TTC549 (cell line): ENCODE measurements around the gene MEIS2.

ENCODE experiments used
- FAIRE-seq: peaks from 2 replicates; lab custom pipeline; 2012; peaks lifted over from hg19 to GRCh38; lab: Jason Lieb, UNC

The MEIS2 gene

DNA sequence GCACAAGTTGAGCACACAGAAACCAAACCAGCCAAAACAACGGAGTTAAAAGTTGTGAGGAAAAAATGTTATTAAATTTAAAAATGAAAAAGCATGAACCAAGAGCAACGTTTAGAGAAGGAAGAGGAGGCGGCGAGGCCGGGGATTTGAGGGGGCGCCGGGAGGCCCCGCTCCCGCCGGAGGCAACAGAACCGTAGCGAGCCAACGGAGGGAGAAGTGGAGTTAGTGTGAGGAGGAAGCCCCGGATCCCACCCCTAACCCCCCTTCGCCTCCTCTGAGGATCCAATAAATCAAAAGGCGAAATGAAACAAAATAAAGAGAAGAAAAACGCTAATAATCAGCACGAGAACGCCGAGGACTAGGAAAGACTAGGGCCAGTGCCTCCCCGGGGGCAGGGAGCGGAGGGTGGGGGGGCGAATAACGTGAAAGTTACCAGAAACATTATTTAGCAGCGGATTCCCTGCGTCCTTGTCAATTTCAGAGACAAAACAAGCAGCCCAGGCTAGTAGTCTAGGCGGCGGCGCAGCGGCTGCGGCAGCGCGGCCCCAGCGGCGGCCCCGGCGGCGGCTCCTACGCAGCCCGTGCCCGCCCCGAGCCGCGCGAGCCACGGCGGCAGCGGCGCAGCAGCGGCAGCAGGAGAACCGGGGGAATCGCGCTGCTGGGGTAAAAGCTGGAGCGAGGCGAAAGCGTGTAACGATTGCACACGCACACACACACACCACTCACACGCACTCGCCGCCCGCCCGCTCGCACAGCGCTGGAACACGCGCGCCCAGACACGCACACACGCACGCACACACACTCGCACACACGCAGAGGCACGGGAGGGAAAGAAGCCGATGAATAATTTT lies 1.7 kb downstream of the MEIS2 start:
- FAIRE-seq, result no peak

DNA sequence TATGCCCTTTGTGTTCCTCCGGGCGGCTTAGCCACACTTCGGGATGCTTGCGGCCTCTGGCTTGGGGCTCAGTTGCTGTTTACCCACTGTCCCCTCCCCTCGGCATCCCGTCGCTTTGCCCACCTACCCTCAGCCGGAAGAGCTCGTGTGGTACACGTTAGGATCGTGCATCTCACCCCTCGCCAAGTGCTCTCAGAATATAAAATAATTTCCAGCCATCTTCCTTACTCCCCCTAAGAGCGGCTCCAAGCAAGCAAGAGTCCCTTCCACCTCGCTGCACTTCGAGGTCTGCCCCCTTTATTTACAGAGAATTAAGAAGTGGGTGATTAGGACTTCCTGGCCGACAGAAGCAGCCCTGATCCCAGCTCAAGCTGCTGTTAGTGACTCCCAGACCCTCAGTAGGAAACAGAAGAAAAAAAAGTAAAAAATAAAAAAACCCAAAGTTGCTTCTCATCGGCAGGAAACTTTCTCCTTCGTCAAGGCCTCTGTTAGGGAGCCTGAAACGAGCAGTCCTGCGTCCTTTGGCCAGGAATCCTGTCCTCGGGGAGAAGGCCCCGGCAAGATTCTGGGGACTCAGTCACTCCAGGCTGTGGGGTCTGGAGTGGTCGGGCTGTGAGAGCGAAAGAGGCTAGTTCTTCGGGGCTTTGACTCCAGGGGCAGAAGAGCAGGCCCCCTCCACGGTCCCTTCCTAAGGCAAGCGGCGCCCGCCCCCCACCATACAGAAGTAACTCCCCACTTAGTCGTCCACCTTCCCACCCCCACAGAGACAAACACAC lies 3.0 kb downstream of the MEIS2 start:
- FAIRE-seq, result no peak

DNA sequence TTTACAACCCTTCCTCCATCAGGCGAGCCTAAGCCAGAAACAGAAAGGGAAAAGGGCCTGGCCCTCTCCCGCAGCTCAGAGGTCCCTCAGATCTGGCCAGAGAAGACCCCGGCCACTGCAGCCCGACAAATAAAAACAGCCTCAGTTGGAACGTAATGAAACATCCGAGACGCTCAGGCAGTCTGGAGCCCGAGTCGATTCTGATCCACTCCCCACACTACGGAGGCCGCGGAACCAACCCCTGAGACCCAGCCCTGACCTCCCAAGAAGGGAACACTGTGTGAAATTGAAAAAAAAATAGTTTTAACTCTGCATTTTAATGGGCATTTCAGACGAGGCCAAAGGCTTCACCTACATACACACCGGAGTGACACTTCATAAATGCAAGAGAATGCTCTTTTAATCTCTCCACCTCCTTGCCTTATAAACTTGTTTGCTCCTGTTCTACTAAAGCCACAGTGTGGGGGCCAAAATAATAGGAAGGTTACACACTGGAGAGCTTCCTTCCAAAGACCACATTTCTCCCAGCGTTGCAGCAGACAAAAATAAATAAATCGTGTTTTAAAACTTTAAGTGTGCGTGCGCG lies 3.7 kb downstream of the MEIS2 start:
- no peak for FAIRE-seq

DNA sequence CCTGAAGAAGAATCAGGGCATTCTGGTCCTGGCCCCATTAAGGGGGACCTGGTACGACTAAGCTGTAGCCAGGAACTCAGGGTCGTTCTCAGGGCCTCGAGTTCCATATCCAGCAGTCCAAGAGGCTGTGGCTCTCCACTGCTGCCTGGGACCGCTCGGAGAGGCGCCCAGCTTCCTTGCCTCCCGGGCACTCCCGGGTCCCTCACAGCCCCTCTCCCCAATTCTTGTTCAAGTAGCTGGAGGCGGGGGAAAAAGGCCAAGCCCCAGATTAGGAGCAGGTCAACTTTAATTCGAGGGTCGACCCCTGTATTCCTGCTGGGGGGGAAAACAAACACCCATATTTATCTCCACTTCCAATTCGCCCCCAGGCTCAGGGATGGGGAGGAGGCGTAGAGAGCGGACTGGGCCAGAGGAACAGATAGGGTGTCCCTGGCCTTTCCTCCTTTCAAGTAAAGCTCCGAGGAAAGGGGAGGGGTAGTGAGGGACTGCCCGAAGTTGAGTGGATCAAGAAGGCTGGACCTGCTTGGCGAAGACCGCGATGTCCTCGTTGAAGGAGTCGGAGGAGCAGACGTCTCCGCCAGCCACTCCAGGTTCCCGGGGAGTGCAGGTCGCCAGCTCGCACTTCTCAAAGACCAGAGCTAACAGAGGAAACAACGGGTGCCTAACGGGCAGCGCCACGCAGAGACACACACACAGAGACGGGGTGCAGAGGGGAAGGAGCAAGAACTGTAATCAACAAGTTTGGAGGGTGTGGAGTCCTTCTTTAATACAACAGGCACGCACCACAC lies 4.4 kb downstream of the MEIS2 start:
- FAIRE-seq, result no peak

DNA sequence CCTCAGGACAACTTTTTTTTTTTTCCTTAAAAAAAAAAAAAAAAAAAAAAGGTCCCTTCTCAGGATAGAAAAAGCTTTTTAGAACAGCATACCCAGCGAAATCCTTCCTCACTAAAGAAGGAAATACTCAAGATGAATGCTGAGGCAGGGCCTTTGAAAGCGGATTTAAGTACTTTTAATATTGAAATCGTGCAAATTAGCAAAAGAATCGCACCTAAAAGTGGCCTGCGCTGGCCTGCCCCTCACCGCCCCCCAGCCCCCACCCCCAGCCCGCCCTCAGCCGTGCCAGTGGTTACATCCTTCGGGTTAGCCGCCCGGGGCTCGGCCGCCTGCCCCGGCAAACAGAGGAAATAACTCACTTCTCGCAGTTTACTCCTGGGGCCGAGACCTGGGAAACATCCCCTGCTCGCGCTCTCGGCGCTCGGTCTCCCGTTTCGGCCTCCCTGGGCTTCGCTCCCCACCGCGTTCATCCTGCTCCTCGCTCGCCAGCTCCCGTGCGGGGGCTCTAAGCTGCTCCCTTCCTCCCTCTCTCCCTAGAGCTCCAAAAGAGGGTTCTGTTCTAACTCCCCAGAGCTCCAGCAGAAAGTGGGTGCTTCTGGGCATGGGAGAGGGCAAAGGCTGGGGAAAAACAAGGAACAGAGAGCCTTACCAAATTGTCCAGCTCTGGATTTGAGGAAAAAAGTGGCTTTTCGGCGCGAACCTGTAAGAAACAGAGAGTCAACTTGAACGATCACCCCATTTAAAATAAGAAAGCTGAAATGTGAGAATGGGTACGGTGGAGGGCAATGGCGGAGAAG lies 5.2 kb downstream of the MEIS2 start:
- FAIRE-seq, result no peak

DNA sequence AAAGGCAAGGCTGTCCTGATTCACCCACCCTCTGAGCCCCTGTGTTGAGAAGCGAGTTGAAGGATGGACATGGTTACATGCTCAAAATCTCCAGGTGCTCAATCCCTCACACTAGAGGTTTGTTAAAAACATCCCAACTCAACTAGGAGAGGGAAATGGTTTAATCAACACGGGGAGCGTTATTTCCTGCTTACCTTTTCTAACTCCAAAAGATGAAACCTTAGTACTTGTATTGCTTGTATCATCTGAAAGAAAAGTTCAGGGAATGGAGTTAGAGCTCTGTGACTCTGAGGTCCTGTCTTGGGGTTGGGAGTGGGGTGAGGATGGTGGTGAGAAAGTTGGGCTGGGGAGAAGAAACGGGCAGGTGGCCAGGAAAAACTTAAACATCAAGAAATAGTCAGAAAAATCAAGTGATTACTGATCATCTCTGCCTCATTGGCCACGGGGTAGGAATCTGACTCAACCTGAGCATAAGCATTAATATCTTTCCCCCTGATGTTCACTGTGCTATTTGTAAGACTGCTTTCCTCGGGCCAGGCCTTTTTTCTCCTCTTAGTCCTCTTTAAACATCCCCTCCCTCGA lies 5.9 kb downstream of the MEIS2 start:
- no peak for FAIRE-seq

DNA sequence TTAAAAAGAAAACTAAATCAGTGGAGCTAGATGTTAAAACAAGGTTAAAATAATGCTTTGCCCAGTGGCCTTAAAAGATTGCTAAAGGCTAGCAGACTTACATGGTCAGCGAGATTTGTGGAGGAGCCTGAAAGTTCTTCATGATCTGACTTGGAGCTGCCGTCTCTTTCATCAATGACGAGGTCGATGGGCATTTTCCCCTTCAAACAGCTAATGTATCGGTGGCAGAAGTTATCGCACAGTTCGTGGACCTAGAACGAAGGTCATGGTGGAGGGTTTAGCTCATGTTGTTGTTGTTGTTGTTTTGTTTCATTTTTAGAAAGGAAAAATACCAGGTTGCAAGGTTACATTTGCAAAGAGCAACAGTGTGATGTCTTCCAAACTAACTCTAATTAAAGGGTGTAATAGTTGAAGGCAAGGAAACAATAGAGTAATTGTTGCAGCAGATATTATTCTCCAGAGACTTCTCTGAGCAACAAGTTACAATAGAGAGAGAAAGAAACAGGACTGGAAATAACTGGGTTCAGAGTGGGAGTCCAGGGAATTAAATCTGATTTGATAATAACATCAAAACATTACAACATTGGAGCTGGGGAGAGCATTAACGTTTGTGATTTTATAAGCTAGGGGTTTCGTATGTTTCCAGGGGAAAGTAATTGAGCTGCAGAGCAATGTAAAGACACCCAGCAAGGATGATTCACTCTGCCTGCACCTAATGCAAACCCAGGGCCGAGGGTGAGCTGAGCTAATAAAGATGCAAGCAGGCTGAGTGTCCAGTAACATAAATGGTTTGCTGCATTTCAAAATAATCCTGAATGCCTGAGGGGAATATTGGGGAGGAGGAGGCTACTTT lies 6.6 kb downstream of the MEIS2 start:
- FAIRE-seq, result no peak

DNA sequence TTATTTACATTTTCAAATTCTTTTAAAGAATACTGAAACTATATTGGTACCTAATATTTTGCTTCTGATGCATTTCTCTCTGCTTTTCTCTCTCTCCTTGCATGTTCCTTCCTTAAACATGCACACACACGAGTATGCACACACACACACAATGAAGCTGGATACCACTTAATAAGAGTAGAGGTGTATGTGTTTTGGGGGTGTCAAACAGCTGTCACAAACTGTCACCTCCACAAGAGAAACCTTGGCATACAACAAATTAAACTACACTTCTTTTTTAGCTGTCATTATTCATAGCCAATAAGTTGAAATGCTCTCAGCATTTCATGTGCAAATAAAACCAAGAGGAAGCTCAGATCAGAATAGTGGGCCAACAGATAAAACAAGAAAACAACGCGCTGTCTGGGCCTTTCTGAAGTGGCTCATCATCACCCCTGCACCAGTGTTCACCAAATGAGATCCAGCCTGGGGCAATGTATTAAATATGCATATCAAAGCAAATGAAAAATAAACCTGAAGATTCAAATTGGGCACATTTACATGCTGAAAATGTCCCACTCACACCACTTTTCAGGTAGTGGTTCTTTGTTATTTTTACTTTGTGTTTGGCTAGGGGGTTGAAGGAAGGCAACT lies 9.7 kb downstream of the MEIS2 start:
- no peak for FAIRE-seq

DNA sequence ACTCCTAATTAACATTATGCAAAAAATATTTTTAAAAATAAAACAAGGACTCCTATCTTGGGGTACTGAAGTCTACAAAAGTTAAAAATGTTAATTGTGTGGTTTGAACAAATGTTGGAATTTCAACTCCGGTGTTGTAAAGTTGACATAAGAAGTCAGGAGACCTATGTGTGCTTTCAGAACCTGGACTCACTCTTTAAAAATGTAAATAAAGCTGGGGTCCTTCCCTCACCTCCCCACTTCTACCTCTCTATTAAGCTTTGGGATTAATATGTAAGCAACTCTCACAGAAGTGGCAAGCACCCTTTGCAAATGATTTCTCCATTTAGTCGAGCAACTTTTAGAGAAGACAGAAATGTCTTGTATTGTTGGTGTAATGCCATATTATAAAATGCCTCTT lies 11.9 kb downstream of the MEIS2 start:
- FAIRE-seq, result no peak

DNA sequence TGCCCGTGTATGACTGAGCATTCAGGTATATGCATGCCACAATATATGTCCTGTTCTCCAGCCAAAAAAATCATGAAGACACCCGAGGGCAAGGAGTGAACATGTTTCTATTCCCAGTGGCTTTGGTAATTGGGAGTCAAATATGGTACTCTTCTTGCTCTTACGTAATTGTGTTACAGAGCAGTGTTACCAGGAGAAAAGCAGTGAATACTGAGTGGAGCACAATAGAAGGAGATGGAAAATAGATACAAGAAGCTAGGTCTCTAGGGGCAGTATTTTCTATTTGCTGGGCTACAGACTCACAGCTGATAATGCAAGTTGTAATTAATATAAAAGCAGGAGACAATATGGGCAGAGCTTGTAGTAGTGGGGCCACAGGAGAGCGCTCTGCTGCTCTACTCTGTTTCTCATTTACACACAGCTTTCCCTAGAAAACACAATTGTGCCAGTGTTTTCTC lies 13.2 kb downstream of the MEIS2 start:
- FAIRE-seq, result no peak

DNA sequence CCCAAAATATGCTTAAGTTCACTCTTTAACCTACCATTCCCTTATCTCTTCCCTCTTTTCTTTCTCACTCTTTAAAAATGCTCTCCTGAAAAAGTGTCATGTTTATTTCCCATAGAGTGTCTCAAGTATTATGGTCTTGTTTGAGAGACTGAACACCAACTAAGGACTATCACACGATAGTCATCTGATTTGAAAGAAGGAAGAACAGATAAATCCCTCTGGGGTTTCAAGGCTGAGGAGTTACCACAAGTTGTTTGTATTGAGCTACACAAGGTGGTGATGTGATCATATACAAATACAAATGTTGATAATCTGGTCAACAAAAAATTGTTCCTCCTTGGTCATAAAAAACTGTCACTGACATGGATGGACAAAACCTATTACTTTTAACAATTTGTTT lies 13.8 kb downstream of the MEIS2 start:
- FAIRE-seq, result no peak

DNA sequence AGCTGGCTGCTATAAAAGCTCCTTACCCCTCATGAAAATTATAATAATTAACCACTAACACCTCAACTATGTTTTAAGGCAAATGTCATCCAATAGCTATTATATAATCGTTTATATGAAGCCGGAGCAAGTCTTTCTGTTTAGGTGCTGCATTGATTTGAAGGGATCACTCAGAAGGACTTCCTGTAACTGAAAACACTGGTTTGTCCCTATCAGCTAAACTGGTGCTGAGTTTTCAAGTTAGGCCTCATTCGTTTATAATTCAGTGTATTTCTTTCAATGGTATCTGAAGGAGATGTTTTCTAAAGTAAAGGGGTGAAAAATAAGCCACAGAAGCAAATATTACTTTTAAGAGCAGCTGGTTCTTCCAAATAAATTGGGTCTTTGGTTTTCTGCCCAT lies 14.2 kb downstream of the MEIS2 start:
- no peak for FAIRE-seq

DNA sequence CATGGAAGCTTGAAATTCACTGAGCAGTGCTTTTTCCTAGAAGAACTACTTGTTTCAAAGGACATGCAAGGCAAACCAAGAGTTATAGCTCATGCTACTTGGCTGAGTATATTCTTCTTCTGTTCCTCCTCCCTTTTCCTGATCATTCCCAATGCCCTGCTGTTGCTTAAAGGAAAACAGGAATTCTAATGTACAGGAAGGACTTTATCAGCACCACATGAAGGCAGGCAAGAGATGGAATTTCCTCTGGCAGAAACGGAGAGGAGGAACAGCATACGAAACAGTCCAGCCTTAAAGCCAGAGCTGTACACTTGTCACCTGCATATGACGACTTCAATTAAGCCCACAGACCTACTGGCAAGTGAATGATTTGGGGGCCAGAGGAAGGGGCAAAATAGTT lies 15.7 kb downstream of the MEIS2 start:
- no peak for FAIRE-seq

DNA sequence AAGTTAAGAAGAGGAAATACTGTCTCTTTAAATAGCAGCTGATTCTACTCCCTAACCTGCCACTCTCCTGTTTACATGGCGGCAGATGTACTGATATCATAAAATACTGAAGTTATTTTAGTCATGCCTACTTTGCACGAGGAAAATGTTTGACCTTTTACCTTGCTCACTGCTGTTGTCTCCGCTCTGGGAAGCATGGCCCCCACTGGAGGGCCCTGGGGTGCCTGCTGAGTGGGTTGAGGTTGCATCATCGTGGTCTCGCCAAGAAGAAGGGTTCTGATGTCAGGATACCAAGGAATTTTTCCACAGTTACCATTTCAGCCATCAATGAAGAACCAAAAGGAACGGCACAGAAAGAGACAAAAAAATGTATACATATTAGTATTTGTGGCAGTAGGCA lies 16.7 kb downstream of the MEIS2 start:
- FAIRE-seq, result no peak

DNA sequence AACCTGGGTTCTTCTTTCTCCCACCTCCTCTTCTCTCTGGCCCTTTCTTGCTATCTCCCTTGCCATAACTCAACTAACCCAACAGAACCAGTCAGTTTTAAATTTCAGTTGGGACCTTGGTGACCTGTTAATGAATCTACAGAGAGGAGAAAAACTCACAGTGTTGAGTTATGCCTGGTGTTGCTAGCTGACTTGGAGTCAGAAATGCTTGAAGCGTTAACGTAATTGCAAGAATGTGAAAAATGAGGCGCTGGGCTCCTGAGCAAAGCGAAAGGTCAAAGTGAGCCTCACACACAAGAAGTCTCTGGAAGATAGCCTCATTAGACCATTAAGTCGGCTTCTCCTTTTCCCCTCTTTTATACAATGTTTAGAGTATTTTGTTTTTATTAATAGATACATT lies 18.4 kb downstream of the MEIS2 start:
- FAIRE-seq, result no peak

DNA sequence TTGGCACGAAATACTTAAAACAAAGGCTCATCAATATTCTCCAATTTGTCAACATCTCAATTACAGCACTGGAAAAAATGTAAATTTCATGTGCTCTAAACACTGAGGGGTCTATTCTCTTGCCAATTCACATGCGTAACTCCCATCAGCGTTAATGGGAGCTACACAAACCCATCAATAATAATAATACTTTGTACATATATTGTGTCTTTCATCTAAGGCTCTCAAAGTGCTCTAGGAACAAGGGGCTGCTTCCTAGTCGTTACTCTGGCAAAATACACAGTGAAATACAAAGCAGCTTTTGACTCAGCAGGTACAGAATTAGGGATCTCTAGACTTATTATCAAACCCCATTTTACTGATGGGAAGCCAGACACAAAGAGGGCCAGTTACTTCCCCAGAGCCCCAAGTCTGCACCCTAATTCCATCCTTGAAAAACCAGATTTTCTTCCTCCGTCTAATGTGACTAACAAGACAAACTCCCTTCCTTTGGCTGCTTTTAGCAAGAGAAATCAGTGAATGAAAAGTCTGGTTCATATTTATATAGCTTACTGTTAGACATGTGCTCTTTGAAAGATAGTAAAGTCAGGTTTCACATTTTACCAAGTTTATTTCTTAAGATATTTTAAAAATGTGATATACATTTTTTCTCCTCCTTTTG lies 20.0 kb downstream of the MEIS2 start:
- FAIRE-seq, result no peak

DNA sequence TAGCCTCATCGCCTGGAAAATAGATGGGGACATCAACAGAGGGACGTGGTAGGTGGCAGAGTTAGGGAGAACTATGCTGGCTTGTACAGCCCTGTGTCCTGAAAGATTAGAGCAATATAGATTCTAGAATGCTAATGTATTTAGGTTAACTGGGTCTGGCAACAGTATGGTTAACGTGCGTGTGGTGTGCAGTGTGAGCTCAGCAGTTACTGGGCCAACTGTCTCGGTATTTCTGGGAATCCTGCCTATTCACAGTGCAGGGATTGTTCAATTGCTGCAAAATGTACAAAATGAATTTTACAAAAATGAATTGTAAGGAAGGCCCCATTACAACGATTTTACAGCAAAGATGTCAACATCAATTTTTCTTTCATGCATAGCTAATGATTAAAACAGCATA lies 20.6 kb downstream of the MEIS2 start:
- FAIRE-seq, result no peak

DNA sequence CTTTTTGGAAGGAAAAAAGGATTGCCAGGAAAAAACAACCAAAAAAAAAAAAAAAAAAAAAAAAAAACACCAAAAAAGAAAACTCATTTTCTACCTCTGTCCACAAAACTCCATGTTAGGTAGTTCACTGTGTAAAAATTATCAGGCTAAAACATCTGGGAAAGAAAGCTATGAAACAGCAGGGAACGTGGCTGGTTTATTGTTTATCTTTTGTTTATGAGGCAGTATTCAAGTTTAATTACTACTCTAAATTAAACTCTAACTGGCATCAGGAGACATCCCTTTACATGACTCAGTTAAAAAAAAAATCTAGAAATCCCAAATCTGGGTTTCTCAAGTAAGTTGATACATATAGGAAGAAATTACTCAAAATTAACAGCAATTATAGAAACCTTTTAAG lies 21.8 kb downstream of the MEIS2 start:
- FAIRE-seq, result no peak
